Lung (tissue), 12 donors: Measurements from ENCODE around the gene ADK. TPM values are rescaled to one million over a fixed set of nuclear protein-coding genes. Genes with fewer than 3 reads are reported as not detected.

Experiments
- ATAC-seq: fragments of 200-7000 bp; cut with Tn5 transposase; one replicate; pipeline ENCODE4 v1.9.1; 2020; ENCODE audit warnings: moderate number of reproducible peaks; ENCODE audit not compliant: insufficient read depth, low FRiP score
- DNase-seq, 3 donors: peaks; one replicate each; pipeline ENCODE4 v3.0.0-alpha.2; 2013 to 2017
- H3K27ac ChIP-seq, 2 donors: one replicate each; pipeline ENCODE4 v1.5.1; 2013; ENCODE audit warnings: mild to moderate bottlenecking in 2 of 2, moderate library complexity in 2 of 2, control low read depth in 1 of 2, inconsistent platforms in 1 of 2, low read depth in 1 of 2, low read length in 1 of 2
- H3K27me3 ChIP-seq, 3 donors: one replicate each; pipeline ENCODE4 v1.5.1; 2013; ENCODE audit warnings: low read length in 2 of 3; ENCODE audit not compliant: control insufficient read depth in 3 of 3, insufficient read depth in 3 of 3
- H3K36me3 ChIP-seq, 4 donors: one replicate each; pipeline ENCODE4 v1.5.1; 2013; ENCODE audit warnings: low read length in 4 of 4, mild to moderate bottlenecking in 1 of 4, moderate library complexity in 1 of 4; ENCODE audit not compliant: control insufficient read depth in 4 of 4, insufficient read depth in 4 of 4
- H3K4me1 ChIP-seq, 5 donors: one replicate each; pipeline ENCODE4 v1.5.1; 2013; ENCODE audit warnings: low read length in 5 of 5, mild to moderate bottlenecking in 2 of 5, moderate library complexity in 1 of 5; ENCODE audit not compliant: control insufficient read depth in 5 of 5, insufficient read depth in 5 of 5
- H3K4me3 ChIP-seq: one replicate; pipeline ENCODE4 v1.5.1; 2013; ENCODE audit warnings: mild to moderate bottlenecking, control low read depth, moderate library complexity
- H3K9ac ChIP-seq, 2 donors: one replicate each; pipeline ENCODE4 v1.5.1; 2013; ENCODE audit warnings: low read length in 2 of 2, control low read depth in 1 of 2; ENCODE audit not compliant: insufficient read depth in 1 of 2
- H3K9me3 ChIP-seq, 4 donors: one replicate each; pipeline ENCODE4 v1.5.1; 2013; ENCODE audit warnings: low read length in 3 of 4, mild to moderate bottlenecking in 1 of 4, moderate library complexity in 1 of 4; ENCODE audit not compliant: control insufficient read depth in 4 of 4, insufficient read depth in 3 of 4
- WGBS, 2 donors: extraction: QIAGEN DNeasy Blood & Tissue Kit; methylation state at CpG; one replicate each; pipeline ENCODE4 v1.1.7; 2013; 5-methylcytosine and 5-hydroxymethylcytosine counted together
- polyA plus RNA-seq, 2 donors: library from polyadenylated mRNA; stranded (reverse); fragments of 200-250 nt; gene quantifications; one replicate each; pipeline ENCODE4 v1.2.1, GENCODE V29; 2013
- total RNA-seq, 2 donors: library from RNA; depleted of rRNA in 1 of 2; stranded (reverse); fragments of >200 nt in 1 of 2; gene quantifications; one replicate each; pipeline ENCODE4 v1.2.1, GENCODE V29; 2014 to 2021
- TF ChIP-seq, protein P1 (sequence below): IDR thresholded peaks from 2 replicates; pipeline ENCODE4 v1.5.1; 2012; ENCODE audit warnings: mild to moderate bottlenecking; ENCODE audit errors: control extremely low read depth, extremely low read depth
- donor health status: control.
- donor health status: control.
- donor health status: Bipolar disorder and iron deficiency.
- donor health status: healthy.
- donor health status: DM: yes; HTN: yes; CAD: no.

ADK gene
- total and polyA plus RNA-seq, 4 donors = 31.6 to 82.3 (median 42.9) TPM

DNA sequence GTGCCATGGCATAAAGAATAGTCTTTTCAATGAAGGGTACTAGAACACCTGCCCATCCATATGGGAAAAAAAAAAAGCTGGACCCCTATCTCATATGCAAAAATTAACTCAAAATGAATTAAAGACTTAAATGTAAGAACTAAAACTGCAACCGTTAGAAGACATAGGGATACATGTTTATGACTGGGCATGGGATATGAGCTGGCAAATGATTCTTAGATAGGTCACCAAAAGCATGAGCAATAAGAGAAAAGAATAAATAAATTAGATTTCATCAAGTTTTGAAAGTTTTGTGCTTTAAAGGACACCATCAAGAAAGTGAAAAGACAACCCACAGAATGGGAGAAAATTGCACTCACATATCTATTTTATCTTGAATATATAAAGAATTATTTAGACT is 222.0 kb downstream of the ADK start:
- ATAC-seq (no peak), DNase-seq (no peak)
- 95 to 98% methylated on average over 1 of the region's 1 CpG for WGBS, 2 donors
- Histone ChIP-seq H3K36me3 (peaks cover 0 to 5% (median 0%) of the 10 kb centered on the region in 4 donors), H3K4me1 (peaks cover 0 to 3% (median 0%) of the 10 kb centered on the region in 5 donors), H3K27me3 (no peaks in the 10 kb centered on the region), H3K9me3 (no peaks in the 10 kb centered on the region), H3K27ac (no peak overlapping the region), H3K9ac (no peak overlapping the region), H3K4me3 (no peak overlapping the region)
- TF ChIP-seq, protein P1, sequence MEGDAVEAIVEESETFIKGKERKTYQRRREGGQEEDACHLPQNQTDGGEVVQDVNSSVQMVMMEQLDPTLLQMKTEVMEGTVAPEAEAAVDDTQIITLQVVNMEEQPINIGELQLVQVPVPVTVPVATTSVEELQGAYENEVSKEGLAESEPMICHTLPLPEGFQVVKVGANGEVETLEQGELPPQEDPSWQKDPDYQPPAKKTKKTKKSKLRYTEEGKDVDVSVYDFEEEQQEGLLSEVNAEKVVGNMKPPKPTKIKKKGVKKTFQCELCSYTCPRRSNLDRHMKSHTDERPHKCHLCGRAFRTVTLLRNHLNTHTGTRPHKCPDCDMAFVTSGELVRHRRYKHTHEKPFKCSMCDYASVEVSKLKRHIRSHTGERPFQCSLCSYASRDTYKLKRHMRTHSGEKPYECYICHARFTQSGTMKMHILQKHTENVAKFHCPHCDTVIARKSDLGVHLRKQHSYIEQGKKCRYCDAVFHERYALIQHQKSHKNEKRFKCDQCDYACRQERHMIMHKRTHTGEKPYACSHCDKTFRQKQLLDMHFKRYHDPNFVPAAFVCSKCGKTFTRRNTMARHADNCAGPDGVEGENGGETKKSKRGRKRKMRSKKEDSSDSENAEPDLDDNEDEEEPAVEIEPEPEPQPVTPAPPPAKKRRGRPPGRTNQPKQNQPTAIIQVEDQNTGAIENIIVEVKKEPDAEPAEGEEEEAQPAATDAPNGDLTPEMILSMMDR = no peak

DNA sequence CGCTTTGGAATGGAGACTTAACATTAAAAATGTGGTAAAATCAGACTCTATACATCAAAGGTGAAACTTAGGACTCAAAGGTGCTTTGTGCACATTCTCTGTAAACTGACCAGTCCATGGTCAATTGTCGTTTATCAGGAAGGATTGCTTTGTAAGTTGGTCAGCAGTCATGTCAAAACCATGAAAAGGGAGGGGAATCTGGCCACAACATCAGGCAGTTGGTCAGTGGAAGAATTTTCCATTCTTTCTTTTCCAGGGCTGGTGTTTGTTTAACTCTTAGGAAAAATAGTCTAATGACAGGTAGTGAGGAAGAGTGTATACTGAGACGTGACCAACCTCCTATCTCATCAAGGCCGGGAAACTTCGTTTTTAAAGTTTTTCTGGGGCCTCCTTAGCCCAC is 226.5 kb downstream of the ADK start:
- H3K27ac ChIP-seq = no peak overlapping the region
- 92% methylated on average over 5 of the region's 5 CpGs for WGBS, 2 donors
- TF ChIP-seq, protein P1 = no peak
- no peak for ATAC-seq
- H3K9ac ChIP-seq = no peak overlapping the region
- H3K27me3 ChIP-seq = no peaks in the 10 kb centered on the region
- no peak for DNase-seq
- no peak overlapping the region for H3K4me3 ChIP-seq
- peaks cover 0 to 3% (median 0%) of the 10 kb centered on the region in 5 donors for H3K4me1 ChIP-seq
- H3K9me3 ChIP-seq = no peaks in the 10 kb centered on the region
- no peaks in the 10 kb centered on the region for H3K36me3 ChIP-seq

DNA sequence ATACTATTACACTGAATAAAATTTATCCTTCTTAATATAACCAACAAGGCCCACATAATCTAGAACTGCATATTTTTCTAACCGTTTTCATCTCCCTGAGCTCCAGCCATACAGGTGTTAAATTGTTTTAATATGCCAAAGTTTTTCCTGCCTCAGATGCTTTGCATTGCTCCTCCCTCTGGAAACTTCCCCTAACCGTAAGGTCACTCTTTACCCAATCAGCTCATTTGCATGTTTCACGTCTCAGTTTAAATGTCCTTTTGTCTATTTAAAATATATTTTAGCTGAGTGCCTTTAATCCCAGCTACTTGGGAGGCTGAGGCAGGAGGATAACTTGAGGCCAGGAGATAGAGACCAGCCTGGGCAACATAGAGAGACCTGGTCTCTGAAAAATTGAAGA is 228.5 kb downstream of the ADK start:
- 70 to 86% methylated on average over 3 of the region's 3 CpGs for WGBS, 2 donors
- ATAC-seq (no peak), DNase-seq (no peak)
- Histone ChIP-seq H3K4me3 (no peak overlapping the region), H3K9me3 (no peaks in the 10 kb centered on the region), H3K27me3 (no peaks in the 10 kb centered on the region), H3K36me3 (no peaks in the 10 kb centered on the region), H3K9ac (no peak overlapping the region), H3K27ac (no peak overlapping the region), H3K4me1 (peaks cover 0 to 3% (median 0%) of the 10 kb centered on the region in 5 donors)
- TF ChIP-seq, protein P1 = no peak

DNA sequence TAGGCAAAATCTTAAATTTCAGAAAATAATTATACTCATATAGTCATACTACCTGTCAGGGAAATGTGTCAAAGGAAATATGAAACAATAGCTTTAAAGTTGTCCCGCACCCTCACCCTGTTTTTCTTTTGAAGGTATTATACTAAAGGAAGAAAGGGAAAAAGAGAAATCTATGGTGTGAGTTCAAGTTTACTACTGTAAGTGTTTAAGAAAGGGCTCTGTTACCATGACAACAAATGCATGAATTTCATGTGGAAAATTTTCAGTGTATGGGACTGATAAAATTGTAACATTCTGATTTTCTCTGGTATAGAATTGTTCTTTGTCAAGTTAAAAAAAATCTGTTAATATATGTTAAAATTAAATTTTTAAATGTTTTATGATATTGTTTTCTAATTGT is 229.8 kb downstream of the ADK start:
- ATAC-seq = no peak
- TF ChIP-seq, protein P1 = no peak
- H3K27ac ChIP-seq = no peak overlapping the region
- H3K9me3 ChIP-seq = no peaks in the 10 kb centered on the region
- no peaks in the 10 kb centered on the region for H3K36me3 ChIP-seq
- H3K27me3 ChIP-seq = no peaks in the 10 kb centered on the region
- WGBS, 2 donors = 96% methylated on average over 1 of the region's 1 CpG
- DNase-seq = peak in 2 of 3 donors; percentile 17 to 24
- H3K4me1 ChIP-seq = peaks cover 0 to 4% (median 0%) of the 10 kb centered on the region in 5 donors
- H3K9ac ChIP-seq = no peak overlapping the region
- H3K4me3 ChIP-seq = no peak overlapping the region
